OCI-LY3 (cell line): Measurements from ENCODE around the gene ITIH5.

ENCODE experiments used
- EZH2phosphoT487 ChIP-seq: fragments of 200-600 bp; shearing (Covaris generic); IDR thresholded peaks from 2 replicates; pipeline ENCODE4 v1.6.1; 2018; ENCODE audit warnings: antibody characterized with exemption, mixed run types, low read depth
- TF ChIP-seq, protein P1 (sequence below): fragments of 200-600, 300-600 bp; sonication (generic); IDR thresholded peaks from 2 replicates; pipeline ENCODE4 v1.5.1; 2014; ENCODE audit warnings: antibody characterized with exemption, low read length, low read depth

DNA sequence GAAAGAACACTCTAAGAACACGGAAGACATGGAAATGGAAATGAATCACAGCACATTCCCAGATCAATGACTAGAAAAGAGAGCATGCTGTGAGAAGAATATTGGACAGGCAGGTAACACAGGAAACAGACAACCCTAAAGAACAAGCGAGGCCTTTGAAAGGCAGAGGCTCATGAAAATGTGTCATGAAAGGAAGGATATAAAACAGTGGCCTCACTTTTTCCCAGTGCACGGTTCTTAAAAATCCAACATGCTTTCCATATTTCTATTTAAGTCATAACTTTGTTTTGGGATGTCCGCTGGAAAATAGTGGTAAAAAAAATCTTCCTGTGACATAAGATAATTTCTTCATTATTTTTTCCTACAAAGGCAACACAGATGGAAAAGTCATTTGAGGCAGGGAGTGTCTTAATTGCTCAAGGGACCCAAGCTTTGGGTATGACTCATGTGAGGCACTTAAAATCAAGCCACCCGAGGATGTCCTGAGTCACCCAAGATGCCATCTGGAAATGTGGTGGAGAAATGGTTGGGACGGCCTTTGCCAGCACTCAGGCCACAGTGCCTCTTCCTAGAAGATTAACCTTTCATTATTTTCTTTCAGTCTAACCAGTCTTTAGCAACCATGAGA lies 17.0 kb downstream of the ITIH5 start:
- TF ChIP-seq EZH2phosphoT487, result no peak
- TF ChIP-seq, protein P1, sequence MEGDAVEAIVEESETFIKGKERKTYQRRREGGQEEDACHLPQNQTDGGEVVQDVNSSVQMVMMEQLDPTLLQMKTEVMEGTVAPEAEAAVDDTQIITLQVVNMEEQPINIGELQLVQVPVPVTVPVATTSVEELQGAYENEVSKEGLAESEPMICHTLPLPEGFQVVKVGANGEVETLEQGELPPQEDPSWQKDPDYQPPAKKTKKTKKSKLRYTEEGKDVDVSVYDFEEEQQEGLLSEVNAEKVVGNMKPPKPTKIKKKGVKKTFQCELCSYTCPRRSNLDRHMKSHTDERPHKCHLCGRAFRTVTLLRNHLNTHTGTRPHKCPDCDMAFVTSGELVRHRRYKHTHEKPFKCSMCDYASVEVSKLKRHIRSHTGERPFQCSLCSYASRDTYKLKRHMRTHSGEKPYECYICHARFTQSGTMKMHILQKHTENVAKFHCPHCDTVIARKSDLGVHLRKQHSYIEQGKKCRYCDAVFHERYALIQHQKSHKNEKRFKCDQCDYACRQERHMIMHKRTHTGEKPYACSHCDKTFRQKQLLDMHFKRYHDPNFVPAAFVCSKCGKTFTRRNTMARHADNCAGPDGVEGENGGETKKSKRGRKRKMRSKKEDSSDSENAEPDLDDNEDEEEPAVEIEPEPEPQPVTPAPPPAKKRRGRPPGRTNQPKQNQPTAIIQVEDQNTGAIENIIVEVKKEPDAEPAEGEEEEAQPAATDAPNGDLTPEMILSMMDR, result no peak
